ENCODE measurements around the gene ETV5.
"Not testable (repeated sequence)": the region's sequence is repeated elsewhere in the genome, so short reads cannot be mapped to it uniquely, and the experiment has no call there.

Gene ETV5

DNA sequence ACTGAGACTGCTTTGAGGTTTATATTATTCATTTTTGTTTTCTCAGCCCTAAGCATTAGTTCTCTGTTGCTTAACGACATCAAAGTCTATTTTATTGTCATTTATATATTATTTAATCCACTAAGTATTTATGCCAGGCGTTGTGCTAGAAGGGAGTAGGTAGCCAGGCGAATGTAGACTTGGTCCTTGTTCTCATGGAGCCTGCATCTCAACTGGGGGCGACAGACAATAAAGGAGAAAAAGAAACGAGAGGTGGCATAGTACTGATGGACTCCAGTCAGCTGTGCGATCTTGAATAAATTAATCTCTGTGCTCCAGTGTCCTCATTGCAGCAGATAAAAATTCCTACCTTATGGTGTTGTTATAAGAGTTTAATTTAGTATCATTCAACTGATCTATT lies 49.7 kb downstream of the ETV5 start:
- DNase-seq = no peak

- DNase-seq = no peak
These were observed 50.7 kb downstream of the ETV5 start for GRCh38 chr3:186058225-186058624.

- DNase-seq = no peak
These were observed 51.3 kb downstream of the ETV5 start for GRCh38 chr3:186057594-186057993.

- no peak for DNase-seq
These were observed 54.0 kb downstream of the ETV5 start for GRCh38 chr3:186054792-186055352.

- no peak for DNase-seq
These were observed 54.7 kb downstream of the ETV5 start for GRCh38 chr3:186053954-186054791.

- no peak for DNase-seq
These were observed 56.6 kb downstream of the ETV5 start for GRCh38 chr3:186052096-186052840.

GRCh38 chr3:186049001-186049400 lies 59.9 kb downstream of the ETV5 start:
- no peak for DNase-seq

GRCh38 chr3:186048119-186048518 lies 60.8 kb downstream of the ETV5 start:
- no peak for DNase-seq

GRCh38 chr3:186046838-186047237 lies 62.1 kb downstream of the ETV5 start:
- no peak for DNase-seq

DNA sequence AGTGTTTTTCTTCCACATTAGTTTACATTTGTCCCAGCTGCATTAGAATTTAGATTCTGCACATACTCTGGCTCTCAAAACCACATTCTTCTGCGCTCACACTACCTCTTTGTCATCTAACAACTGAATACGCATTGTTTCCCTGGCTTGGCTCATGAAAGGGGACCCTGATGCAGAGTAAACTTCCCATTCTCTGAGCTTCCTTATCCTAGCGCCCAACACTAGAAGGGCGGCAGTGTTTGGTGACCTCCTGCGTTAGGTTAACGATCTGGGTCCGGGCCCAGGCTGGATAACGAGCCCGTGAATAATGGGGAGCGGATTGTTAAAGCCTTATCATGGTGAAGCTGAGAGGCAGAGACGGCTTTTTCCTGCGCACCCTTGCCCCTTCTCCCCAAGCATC lies 63.9 kb downstream of the ETV5 start:
- DNase-seq = no peak

DNA sequence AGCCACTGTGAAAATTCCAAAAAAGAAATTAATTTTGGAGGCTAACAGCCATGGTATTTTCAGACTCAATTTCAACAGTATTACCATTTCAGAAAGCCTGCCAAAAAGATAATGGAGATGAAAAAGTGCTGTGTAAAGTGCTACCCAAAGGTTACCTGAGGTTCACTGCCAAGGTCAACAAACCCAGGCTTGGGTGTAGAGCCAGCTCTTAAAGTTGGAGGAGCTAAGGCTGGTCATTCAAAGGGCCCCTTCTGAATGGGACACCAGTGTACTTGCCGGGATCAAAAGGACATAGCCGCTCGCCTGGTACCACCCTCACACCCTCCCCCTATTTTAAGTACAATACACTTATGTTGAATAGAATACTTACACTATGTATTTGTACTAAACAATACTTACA lies 64.5 kb downstream of the ETV5 start:
- no peak for DNase-seq

- DNase-seq = no peak
These were observed 66.2 kb downstream of the ETV5 start for GRCh38 chr3:186042521-186043202.

- DNase-seq = no peak
These were observed 66.9 kb downstream of the ETV5 start for GRCh38 chr3:186042036-186042435.

DNA sequence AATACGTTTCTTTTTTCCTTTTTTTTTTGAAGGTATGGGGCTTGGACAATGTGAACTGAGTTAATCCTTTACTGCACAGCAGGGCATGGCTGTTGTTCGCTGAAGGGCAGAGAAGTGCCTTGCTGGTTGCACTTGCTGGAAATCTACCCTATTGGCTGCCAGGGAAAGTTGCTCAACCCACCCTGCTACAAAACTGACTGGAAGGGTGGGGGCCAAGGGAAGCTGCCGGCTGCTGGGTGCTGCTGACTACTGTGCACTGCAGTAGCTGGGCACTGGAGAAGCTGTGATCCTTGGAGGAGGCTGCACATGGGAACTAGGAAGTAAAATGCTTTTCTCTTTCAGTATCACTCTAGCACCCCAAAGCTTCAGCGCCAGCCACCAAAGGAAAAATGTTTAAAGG lies 70.5 kb downstream of the ETV5 start:
- no peak for DNase-seq

DNA sequence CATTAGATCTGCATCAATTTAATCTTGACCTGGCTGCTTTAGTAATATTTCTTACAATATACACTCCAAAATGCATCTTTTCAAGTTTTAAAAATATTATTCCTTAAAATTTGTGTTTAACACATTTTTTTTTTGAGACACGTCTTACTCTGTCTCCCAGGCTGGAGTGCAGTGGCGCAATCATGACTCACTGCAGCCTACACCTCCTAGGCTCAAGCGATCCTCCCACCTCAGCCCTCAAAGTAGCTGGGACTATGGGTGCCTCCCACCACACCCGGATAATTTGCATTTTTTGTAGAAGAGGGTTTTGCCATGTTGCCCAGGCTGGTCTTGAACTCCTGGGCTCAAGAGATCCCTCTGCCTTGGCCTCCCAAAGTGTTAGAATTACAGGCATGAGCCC lies 73.6 kb downstream of the ETV5 start:
- DNase-seq = no peak

DNA sequence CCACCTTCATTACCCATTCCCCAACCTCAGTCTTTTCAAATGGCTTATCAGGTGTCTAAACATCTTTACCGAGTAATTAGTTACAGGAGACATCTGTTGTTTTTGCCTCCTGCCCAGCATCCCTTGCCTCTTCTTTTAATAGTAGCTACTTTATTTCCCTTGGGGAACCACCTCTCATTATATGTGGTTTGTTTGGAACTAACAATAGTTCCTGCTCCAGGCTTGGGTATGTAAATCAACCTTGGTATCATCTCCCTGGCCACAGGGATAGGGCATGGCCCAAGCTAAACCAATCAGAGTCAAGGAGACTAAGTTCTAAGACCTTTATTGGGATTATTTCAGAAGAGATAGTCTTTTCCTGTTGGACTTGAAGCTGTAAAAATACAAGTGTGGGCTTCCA lies 76.6 kb downstream of the ETV5 start:
- DNase-seq = no peak

DNA sequence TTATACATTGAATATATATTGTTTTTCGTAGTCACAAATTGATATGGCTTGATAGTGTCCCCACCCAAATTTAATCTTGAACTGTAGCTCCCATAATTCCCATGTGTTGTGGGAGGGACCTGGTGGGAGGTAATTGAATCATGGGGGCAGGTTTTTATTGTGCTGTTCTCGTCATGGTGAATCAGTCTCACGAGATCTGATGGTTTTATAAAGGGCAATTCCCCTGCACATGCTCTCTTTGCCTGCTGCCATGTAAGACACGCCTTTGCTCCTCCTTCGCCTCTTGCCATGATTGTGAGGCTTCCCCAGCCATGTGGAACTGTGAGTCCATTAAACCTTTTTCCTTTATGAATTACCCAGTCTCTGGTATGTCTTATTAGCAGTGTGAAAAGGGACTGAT lies 82.9 kb downstream of the ETV5 start:
- DNase-seq = not testable (repeated sequence)

DNA sequence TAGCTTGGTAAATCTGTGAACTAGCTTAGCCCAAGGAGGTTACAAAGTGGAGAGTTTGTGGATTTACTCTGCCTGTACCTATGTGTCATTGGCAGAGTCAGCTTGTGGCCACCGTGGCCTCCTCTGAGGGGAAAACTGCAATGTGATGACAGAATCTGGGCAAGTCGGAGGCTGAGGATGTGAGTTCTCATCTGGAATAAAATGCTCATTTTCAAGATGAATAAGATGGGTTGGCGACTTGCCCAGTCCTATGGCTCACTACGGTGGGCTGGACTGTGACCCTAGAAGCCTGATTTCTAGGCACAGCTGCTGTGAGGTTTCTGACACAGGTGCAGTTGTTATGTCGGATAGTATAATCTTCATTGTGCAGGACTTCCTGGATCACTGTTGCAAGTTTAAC lies 83.7 kb downstream of the ETV5 start:
- DNase-seq = no peak

- DNase-seq = no peak
These were observed 84.7 kb downstream of the ETV5 start for GRCh38 chr3:186024210-186024609.

- DNase-seq = no peak
These were observed 86.0 kb downstream of the ETV5 start for GRCh38 chr3:186022931-186023330.

DNA sequence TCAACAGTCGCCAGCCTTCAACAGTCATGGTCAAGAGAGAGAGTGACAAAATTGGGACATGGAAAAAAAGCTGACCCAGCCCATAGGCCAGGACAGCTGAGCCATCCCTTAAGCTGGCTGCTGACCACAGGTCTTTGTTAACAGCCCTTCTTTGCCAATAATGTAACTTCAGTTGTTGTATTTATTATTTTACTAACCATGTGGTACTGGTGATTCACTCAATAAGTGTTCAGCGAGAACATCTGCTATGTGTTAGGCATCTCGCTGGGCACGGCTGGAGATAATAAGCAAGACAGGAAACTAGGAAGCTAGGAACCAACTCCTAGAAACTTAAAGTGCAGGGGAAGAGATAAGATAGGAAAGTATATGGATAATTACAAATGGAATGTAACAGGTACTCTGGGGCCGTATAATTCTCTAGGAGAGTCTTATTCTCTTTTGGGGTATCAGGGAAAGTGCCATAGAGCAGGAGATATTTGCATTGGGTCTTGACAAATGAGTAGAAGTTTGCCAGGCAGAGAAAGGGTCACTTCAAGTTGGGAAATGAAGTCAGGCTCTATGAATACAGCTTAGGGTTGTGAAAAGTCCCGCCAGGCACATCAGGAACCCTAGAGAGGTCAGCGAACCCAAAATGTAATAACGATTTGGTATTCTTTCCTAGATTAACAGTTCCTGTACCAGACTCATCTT lies 87.1 kb downstream of the ETV5 start:
- no peak for DNase-seq

GRCh38 chr3:186021250-186021649 lies 87.6 kb downstream of the ETV5 start:
- DNase-seq = not testable (repeated sequence)

GRCh38 chr3:186019288-186019687 lies 89.6 kb downstream of the ETV5 start:
- DNase-seq = not testable (repeated sequence)
